GM20000 (cell line): ENCODE data around the gene RPUSD3.
"Not testable (repeated sequence)": the region's sequence is repeated elsewhere in the genome, so short reads cannot be mapped to it uniquely, and the experiment has no call there.

Experiments
- DNase-seq: peaks from one replicate; pipeline ENCODE4 v3.0.0; 2012; ENCODE audit warnings: low spot score
- CTCF ChIP-seq: IDR thresholded peaks from 2 replicates; pipeline ENCODE4 v1.5.1; 2012; ENCODE audit warnings: mild to moderate bottlenecking, control low read depth; ENCODE audit errors: extremely low read depth, missing control alignments

The RPUSD3 gene

GRCh38 chr3:9884555-9885165, 40.9 kb upstream of the RPUSD3 start:
- no peak for TF ChIP-seq CTCF
- DNase-seq: no peak

GRCh38 chr3:9883706-9884554, 40.1 kb upstream of the RPUSD3 start:
- TF ChIP-seq CTCF: no peak
- no peak for DNase-seq

GRCh38 chr3:9881441-9881840, 37.6 kb upstream of the RPUSD3 start:
- no peak for TF ChIP-seq CTCF
- DNase-seq: no peak

GRCh38 chr3:9879830-9880549, 36.2 kb upstream of the RPUSD3 start, which contains the start of gene CIDEC:
Gene CIDEC (minus strand): TSS chr3:9880253. CDS start chr3:9878486, 1,767 bp downstream.
- no peak for TF ChIP-seq CTCF

GRCh38 chr3:9878700-9879099, 34.9 kb upstream of the RPUSD3 start:
- no peak for TF ChIP-seq CTCF
- DNase-seq: no peak

More at GRCh38 chr3:9879830-9880549, 36.2 kb upstream of the RPUSD3 start, which contains the start of gene CIDEC:
- no peak for DNase-seq

GRCh38 chr3:9876991-9877390, 33.2 kb upstream of the RPUSD3 start:
- TF ChIP-seq CTCF: no peak
- no peak for DNase-seq

- not testable (repeated sequence) for DNase-seq
Measured at GRCh38 chr3:9876255-9876654, 32.4 kb upstream of the RPUSD3 start.
